ENCODE results near the gene ANGPT4.

ANGPT4 gene

DNA sequence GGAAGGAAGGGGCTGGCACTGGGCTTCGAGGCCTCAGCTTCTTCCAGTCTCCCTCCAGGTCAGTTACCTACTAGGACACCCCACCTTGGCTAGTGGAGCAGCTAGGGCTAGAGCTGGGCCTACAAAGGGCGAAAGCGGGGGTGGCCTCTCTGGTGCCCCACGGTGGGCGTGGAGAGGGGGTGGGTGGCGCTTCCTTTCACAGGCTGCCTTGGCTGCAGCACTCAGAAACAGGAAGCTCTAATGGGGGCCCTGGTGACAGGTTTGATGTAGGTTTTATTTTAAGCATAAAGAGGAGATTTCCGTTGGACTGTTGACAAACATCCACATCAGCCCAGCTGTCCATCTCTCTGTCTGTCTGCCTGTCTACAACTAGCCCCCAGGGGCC, 69.2 kb downstream of the ANGPT4 start:
- DNase-seq (ENCODE audit: low read depth), result no peak
- TF ChIP-seq CTCF (IDR thresholded peaks at IDR 0.05; ENCODE audit: control insufficient read depth, extremely low read depth, insufficient read depth), result no peak
- H3K4me3 ChIP-seq (ENCODE audit: low read depth, low read length), result no peak overlapping the region

DNA sequence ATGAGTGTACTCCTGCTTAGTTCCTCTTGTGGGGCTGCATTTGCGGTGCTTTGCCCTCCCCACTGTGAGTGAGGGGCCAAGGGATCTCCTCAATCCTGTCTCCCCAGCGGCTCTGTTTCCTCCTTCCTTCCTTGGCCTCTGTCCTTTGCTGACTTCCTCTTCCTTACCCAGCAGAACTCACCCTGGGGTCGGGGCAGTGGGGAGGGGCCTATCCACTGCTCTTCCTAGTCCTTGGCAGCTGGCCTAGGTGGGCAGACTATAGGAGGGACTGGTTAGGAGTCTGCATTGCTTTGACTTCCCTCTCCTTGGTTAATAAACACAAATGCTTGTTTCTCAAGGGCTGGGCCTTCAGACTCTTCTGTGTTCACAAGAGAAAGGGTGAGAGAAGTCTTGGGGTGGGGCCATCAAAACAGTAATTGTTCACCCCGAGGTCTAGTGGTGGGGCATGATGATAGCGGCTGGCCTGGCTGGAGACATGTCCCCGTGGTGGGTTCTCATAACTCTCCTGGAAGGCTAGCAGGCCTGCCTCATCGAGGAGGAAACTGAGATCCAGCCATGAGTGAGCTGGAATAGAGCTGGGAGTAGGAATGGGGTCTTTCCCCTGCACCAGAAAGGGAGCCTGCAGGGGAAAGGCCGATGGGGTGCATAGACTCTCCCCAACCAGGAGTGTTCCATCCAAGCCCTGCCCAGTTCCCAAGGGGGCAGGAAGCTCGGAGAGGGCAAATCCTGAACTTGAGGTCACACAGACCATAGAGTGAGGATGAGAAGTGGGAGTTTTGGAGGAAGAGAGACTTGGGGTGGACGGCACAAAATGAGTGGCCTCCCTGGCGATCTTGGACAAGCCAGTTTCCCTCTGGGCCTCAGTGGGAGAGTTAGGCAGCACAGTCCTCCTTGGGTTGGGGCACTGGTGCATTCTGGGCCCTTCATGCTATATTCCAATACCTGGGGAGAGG, 69.9 kb downstream of the ANGPT4 start:
- no peak for DNase-seq (ENCODE audit: low read depth)
- no peak for TF ChIP-seq CTCF (IDR thresholded peaks at IDR 0.05; ENCODE audit: control insufficient read depth, extremely low read depth, insufficient read depth)
- H3K4me3 ChIP-seq (ENCODE audit: low read depth, low read length), result no peak overlapping the region

DNA sequence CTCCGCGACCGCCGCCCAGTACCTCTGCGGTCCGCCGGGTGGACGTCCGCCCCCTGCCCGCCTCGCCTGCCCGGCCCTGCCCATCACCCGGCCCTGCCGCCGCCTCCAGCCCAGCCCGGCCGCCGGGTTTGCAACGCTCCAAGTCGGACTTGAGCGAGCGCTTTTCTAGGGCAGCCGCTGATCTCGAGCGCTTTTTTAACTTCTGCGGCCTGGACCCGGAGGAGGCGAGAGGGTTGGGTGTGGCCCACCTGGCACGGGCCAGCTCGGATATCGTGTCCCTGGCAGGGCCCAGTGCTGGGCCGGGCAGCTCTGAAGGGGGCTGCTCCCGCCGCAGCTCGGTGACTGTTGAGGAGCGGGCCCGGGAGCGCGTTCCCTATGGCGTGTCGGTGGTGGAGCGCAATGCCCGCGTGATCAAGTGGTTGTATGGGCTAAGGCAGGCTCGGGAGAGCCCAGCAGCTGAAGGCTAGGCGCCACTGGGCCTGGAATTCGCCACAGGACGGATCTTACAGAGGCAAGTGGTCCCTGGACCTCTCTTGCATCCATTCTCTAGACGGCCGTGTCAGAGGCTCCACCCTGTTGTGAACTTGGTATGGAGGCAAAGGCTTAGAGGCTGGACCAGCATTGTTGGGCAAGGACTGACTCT, 70.8 kb downstream of the ANGPT4 start:
- no peak for DNase-seq (ENCODE audit: low read depth)
- H3K4me3 ChIP-seq (ENCODE audit: low read depth, low read length), result no peak overlapping the region; the same call in 1 of the 2 replicates
- no peak for TF ChIP-seq CTCF (IDR thresholded peaks at IDR 0.05; ENCODE audit: control insufficient read depth, extremely low read depth, insufficient read depth)

GRCh38 chr20:844473-845225, 71.5 kb downstream of the ANGPT4 start:
- no peak for TF ChIP-seq CTCF (IDR thresholded peaks at IDR 0.05; ENCODE audit: control insufficient read depth, extremely low read depth, insufficient read depth)
- peak overlapping the region; percentile 43 for H3K4me3 ChIP-seq (ENCODE audit: low read depth, low read length)
- peak; percentile 87 for DNase-seq (ENCODE audit: low read depth)

DNA sequence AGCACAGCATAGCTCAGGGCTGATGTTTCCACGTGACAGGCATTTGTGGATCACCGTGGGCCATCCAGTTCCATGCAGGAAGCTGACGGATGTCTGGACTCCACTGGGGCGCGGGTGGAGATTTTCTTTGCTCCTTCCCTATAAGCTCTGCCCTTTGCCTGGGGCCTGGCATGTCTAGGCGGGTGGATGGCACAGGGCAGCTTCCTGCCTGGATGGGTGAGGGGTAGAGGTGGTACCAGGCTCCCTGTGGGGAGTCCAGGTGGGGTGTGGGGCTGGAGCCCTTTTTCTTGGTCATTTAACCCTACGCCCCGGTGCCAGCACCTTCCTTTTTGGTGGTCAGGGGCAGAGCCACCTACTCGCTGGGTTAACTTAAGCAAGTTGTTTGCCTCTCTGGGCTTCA, 72.2 kb downstream of the ANGPT4 start:
- TF ChIP-seq CTCF (IDR thresholded peaks at IDR 0.05; ENCODE audit: control insufficient read depth, extremely low read depth, insufficient read depth), result no peak
- DNase-seq (ENCODE audit: low read depth), result no peak
- no peak overlapping the region; the same call in 1 of the 2 replicates for H3K4me3 ChIP-seq (ENCODE audit: low read depth, low read length)

GRCh38 chr20:842547-842940, 73.6 kb downstream of the ANGPT4 start:
- peak overlapping the region; percentile 92 for H3K4me3 ChIP-seq (ENCODE audit: low read depth, low read length)
- no peak for DNase-seq (ENCODE audit: low read depth)
- no peak for TF ChIP-seq CTCF (IDR thresholded peaks at IDR 0.05; ENCODE audit: control insufficient read depth, extremely low read depth, insufficient read depth)
